HepG2 (cell line): ENCODE measurements around the gene ANKRD61. TPM values are rescaled to one million over a fixed set of nuclear protein-coding genes. Genes with fewer than 3 reads are reported as not detected.

Experiments
- ADNP ChIP-seq: sonication (generic); formaldehyde crosslinking; IDR thresholded peaks from 2 replicates; pipeline ENCODE4 v1.4.0; 2020; ENCODE audit warnings: missing genetic modification reagents
- BRCA1 ChIP-seq: sonication (generic); formaldehyde crosslinking; IDR thresholded peaks from 2 replicates; pipeline ENCODE4 v1.4.0; 2020; ENCODE audit warnings: missing genetic modification reagents
- ETV5 ChIP-seq: IDR thresholded peaks from 2 replicates; pipeline ENCODE4 v1.6.1; 2018; ENCODE audit warnings: missing biosample characterization, missing genetic modification reagents, inconsistent platforms, borderline replicate concordance
- HHEX ChIP-seq: IDR thresholded peaks from 2 replicates; pipeline ENCODE4 v1.6.1; 2016; ENCODE audit warnings: control low read depth
- HOXA3 ChIP-seq: sonication (generic); formaldehyde crosslinking; IDR thresholded peaks from 2 replicates; pipeline ENCODE4 v1.5.0; 2020; ENCODE audit warnings: missing genetic modification reagents
- NFKBIZ ChIP-seq: IDR thresholded peaks from 2 replicates; pipeline ENCODE4 v1.6.1; 2018; ENCODE audit warnings: missing genetic modification reagents, missing compliant biosample characterization
- ZBTB8A ChIP-seq: sonication (generic); formaldehyde crosslinking; IDR thresholded peaks from 2 replicates; pipeline ENCODE4 v1.4.0; 2020; ENCODE audit warnings: mild to moderate bottlenecking, low read depth, missing genetic modification reagents, borderline replicate concordance
- ZNF101 ChIP-seq: sonication (generic); formaldehyde crosslinking; IDR thresholded peaks from 2 replicates; pipeline ENCODE4 v1.4.0; 2020; ENCODE audit warnings: mild to moderate bottlenecking, low read depth, missing genetic modification reagents, borderline replicate concordance
- ZNF143 ChIP-seq: sonication (generic); formaldehyde crosslinking; IDR thresholded peaks from 2 replicates; pipeline ENCODE4 v1.4.0; 2020; ENCODE audit warnings: missing genetic modification reagents
- ZNF282 ChIP-seq: fragments of 450-650 bp; IDR thresholded peaks from 2 replicates; pipeline ENCODE4 v1.6.1; 2018; ENCODE audit not compliant: partially characterized antibody
- ZNF674 ChIP-seq: sonication (generic); formaldehyde crosslinking; IDR thresholded peaks from 2 replicates; pipeline ENCODE4 v1.5.0; 2020; ENCODE audit warnings: low read depth, mild to moderate bottlenecking, missing genetic modification reagents
- polyA plus RNA-seq, 8 experiments: library from polyadenylated mRNA; depleted of rRNA in 3 of 8; stranded (reverse) in 7 of 8; unstranded in 1 of 8; fragments of >200 nt; fragmentation: Illumina TruSeq in 4 of 8; extraction: Trizol in 4 of 8; gene quantifications; 2 replicates each; pipeline versions ENCODE4 v1.2.1 to v1.2.3, GENCODE V29; 2011 to 2016; ENCODE audit warnings: low read depth in 4 of 8, missing spikeins in 1 of 8, mixed read lengths in 1 of 8; ENCODE audit not compliant: insufficient read depth in 1 of 8
- total RNA-seq, 5 experiments: library from RNA; depleted of rRNA; stranded (reverse); fragments of >200 nt; fragmentation: Illumina TruSeq; extraction: Trizol; gene quantifications; 2 replicates each; pipeline ENCODE4 v1.2.3, GENCODE V29; 2016; ENCODE audit warnings: low read depth in 1 of 5
- TF ChIP-seq, protein P1 (sequence below): sonication (generic); formaldehyde crosslinking; IDR thresholded peaks from 2 replicates; pipeline ENCODE4 v1.4.0; 2020; ENCODE audit warnings: missing genetic modification reagents, borderline replicate concordance
- TF ChIP-seq, protein P2 (sequence below): fragments of 450-650 bp; IDR thresholded peaks from 2 replicates; pipeline ENCODE4 v1.6.1; 2017
- TF ChIP-seq, protein P3 (sequence below): sonication (generic); formaldehyde crosslinking; IDR thresholded peaks from 2 replicates; pipeline ENCODE4 v1.5.0; 2020; ENCODE audit warnings: missing genetic modification reagents
- TF ChIP-seq, protein P4 (sequence below): sonication (generic); formaldehyde crosslinking; IDR thresholded peaks from 2 replicates; pipeline ENCODE4 v1.4.0; 2020; ENCODE audit warnings: missing genetic modification reagents
- TF ChIP-seq, protein P5 (sequence below): sonication (generic); formaldehyde crosslinking; IDR thresholded peaks from 2 replicates; pipeline ENCODE4 v1.4.0; 2020; ENCODE audit warnings: mild to moderate bottlenecking, missing genetic modification reagents

The ANKRD61 gene
- total and polyA plus RNA-seq, 2 of the 13 experiments (the other 11 are each of a cell fraction or from before 2014, with no cell fraction given): 0.13 TPM; not detected in 1

DNA sequence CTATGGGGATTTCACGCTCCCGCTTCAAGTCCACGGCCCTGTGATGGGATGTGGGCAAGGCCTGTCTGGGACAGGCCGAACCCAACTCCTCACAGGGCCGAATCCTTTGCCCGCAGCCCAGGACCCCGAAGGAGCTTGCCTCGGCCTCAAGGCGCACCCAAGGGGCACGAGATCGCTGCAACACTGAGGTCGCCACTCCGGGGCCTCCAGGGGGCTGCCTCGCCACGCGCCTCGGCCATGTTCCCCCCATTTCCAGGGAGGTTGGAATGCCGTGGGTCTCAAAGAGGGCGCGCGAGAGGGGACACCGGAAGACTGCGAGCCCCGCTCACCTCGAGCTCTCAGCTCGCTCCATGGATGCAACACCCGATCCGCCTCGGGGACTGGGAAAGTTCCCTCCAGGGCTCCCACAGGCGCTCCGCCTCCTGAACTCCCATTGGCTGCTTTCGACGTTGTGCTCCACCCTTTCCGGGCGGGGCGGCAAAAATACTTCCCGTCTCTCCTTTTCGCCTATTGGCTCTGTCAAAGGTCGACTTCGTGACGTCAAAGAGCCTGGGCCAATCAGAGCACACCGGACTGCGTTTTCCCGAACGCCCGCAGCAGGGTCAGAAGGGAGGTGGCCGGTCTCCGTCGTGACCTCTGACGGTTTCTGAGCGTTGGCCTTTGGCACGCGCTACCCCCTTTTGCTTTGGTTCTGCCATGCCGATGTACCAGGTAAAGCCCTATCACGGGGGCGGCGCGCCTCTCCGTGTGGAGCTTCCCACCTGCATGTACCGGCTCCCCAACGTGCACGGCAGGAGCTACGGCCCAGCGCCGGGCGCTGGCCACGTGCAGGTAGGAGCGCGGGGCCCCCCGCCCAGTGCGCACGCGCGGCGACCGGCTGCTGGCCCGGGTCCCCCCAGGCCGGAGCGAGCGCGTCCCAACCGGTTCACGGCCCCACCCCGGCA is 22.2 kb upstream of the ANKRD61 start, which contains the start of the genes AIMP2 and PMS2 (continued):
- TF ChIP-seq BRCA1 (CRISPR knock-in tag) (peak; percentile 97), ZNF143 (peak; percentile 75), HOXA3 (CRISPR knock-in tag) (peak; percentile 93), NFKBIZ (peak; percentile 96), HHEX (CRISPR knock-in tag) (no peak), ZBTB8A (peak; percentile 98), ZNF101 (peak; percentile 99), ZNF282 (no peak), ZNF674 (CRISPR knock-in tag) (peak; percentile 99), ETV5 (CRISPR knock-in tag) (peak; percentile 85), ADNP (no peak)
- TF ChIP-seq, protein P1, sequence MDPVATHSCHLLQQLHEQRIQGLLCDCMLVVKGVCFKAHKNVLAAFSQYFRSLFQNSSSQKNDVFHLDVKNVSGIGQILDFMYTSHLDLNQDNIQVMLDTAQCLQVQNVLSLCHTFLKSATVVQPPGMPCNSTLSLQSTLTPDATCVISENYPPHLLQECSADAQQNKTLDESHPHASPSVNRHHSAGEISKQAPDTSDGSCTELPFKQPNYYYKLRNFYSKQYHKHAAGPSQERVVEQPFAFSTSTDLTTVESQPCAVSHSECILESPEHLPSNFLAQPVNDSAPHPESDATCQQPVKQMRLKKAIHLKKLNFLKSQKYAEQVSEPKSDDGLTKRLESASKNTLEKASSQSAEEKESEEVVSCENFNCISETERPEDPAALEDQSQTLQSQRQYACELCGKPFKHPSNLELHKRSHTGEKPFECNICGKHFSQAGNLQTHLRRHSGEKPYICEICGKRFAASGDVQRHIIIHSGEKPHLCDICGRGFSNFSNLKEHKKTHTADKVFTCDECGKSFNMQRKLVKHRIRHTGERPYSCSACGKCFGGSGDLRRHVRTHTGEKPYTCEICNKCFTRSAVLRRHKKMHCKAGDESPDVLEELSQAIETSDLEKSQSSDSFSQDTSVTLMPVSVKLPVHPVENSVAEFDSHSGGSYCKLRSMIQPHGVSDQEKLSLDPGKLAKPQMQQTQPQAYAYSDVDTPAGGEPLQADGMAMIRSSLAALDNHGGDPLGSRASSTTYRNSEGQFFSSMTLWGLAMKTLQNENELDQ (CRISPR knock-in tag): peak; percentile 89
- TF ChIP-seq, protein P2, sequence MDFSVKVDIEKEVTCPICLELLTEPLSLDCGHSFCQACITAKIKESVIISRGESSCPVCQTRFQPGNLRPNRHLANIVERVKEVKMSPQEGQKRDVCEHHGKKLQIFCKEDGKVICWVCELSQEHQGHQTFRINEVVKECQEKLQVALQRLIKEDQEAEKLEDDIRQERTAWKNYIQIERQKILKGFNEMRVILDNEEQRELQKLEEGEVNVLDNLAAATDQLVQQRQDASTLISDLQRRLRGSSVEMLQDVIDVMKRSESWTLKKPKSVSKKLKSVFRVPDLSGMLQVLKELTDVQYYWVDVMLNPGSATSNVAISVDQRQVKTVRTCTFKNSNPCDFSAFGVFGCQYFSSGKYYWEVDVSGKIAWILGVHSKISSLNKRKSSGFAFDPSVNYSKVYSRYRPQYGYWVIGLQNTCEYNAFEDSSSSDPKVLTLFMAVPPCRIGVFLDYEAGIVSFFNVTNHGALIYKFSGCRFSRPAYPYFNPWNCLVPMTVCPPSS: no peak
- TF ChIP-seq, protein P3, sequence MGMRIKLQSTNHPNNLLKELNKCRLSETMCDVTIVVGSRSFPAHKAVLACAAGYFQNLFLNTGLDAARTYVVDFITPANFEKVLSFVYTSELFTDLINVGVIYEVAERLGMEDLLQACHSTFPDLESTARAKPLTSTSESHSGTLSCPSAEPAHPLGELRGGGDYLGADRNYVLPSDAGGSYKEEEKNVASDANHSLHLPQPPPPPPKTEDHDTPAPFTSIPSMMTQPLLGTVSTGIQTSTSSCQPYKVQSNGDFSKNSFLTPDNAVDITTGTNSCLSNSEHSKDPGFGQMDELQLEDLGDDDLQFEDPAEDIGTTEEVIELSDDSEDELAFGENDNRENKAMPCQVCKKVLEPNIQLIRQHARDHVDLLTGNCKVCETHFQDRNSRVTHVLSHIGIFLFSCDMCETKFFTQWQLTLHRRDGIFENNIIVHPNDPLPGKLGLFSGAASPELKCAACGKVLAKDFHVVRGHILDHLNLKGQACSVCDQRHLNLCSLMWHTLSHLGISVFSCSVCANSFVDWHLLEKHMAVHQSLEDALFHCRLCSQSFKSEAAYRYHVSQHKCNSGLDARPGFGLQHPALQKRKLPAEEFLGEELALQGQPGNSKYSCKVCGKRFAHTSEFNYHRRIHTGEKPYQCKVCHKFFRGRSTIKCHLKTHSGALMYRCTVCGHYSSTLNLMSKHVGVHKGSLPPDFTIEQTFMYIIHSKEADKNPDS (CRISPR knock-in tag): peak; percentile 76; the same call in 1 of the 2 replicates
- TF ChIP-seq, protein P4, sequence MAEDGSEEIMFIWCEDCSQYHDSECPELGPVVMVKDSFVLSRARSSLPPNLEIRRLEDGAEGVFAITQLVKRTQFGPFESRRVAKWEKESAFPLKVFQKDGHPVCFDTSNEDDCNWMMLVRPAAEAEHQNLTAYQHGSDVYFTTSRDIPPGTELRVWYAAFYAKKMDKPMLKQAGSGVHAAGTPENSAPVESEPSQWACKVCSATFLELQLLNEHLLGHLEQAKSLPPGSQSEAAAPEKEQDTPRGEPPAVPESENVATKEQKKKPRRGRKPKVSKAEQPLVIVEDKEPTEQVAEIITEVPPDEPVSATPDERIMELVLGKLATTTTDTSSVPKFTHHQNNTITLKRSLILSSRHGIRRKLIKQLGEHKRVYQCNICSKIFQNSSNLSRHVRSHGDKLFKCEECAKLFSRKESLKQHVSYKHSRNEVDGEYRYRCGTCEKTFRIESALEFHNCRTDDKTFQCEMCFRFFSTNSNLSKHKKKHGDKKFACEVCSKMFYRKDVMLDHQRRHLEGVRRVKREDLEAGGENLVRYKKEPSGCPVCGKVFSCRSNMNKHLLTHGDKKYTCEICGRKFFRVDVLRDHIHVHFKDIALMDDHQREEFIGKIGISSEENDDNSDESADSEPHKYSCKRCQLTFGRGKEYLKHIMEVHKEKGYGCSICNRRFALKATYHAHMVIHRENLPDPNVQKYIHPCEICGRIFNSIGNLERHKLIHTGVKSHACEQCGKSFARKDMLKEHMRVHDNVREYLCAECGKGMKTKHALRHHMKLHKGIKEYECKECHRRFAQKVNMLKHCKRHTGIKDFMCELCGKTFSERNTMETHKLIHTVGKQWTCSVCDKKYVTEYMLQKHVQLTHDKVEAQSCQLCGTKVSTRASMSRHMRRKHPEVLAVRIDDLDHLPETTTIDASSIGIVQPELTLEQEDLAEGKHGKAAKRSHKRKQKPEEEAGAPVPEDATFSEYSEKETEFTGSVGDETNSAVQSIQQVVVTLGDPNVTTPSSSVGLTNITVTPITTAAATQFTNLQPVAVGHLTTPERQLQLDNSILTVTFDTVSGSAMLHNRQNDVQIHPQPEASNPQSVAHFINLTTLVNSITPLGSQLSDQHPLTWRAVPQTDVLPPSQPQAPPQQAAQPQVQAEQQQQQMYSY (CRISPR knock-in tag): peak; percentile 81
- TF ChIP-seq, protein P5, sequence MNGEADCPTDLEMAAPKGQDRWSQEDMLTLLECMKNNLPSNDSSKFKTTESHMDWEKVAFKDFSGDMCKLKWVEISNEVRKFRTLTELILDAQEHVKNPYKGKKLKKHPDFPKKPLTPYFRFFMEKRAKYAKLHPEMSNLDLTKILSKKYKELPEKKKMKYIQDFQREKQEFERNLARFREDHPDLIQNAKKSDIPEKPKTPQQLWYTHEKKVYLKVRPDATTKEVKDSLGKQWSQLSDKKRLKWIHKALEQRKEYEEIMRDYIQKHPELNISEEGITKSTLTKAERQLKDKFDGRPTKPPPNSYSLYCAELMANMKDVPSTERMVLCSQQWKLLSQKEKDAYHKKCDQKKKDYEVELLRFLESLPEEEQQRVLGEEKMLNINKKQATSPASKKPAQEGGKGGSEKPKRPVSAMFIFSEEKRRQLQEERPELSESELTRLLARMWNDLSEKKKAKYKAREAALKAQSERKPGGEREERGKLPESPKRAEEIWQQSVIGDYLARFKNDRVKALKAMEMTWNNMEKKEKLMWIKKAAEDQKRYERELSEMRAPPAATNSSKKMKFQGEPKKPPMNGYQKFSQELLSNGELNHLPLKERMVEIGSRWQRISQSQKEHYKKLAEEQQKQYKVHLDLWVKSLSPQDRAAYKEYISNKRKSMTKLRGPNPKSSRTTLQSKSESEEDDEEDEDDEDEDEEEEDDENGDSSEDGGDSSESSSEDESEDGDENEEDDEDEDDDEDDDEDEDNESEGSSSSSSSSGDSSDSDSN (CRISPR knock-in tag): peak; percentile 94
